LNCaP clone FGC (cell line): ENCODE measurements around the gene SLC37A3.
A peak's percentile ranks its signal among the peaks of the same experiment; 100 is the strongest.

ENCODE experiments used
- DNase-seq: peaks from one replicate; pipeline ENCODE4 v3.0.0-alpha.2; 2011; ENCODE audit warnings: low read depth
- H3K4me3 ChIP-seq: 2 replicates; pipeline ENCODE4 v1.5.1; 2011; ENCODE audit warnings: mild to moderate bottlenecking, low read depth, low read length, control low read depth
- TF ChIP-seq, protein P1 (sequence below): IDR thresholded peaks from 2 replicates; pipeline ENCODE4 v1.5.1; 2012; ENCODE audit warnings: mild to moderate bottlenecking; ENCODE audit not compliant: control insufficient read depth, insufficient read depth; ENCODE audit errors: extremely low read depth

SLC37A3 gene

DNA sequence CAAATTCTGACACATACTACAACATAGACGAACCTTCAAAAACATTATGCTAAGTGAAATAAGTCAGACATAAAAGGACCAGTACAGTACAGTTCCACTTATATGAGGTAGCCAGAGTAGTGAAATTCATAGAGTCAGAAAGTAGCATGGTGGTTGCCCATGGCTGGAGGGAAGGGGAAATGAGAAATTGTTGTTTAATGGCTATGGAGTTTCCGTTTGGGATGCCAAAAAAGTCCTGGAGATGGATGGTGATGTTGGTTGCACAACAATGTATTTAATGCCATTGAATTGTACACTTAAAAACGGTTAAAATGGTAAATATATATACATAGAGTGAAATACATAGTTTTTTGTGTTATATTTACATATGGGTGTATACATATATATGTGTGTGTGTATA is 2.1 kb upstream of the SLC37A3 start:
- no peak overlapping the region for H3K4me3 ChIP-seq
- TF ChIP-seq, protein P1, sequence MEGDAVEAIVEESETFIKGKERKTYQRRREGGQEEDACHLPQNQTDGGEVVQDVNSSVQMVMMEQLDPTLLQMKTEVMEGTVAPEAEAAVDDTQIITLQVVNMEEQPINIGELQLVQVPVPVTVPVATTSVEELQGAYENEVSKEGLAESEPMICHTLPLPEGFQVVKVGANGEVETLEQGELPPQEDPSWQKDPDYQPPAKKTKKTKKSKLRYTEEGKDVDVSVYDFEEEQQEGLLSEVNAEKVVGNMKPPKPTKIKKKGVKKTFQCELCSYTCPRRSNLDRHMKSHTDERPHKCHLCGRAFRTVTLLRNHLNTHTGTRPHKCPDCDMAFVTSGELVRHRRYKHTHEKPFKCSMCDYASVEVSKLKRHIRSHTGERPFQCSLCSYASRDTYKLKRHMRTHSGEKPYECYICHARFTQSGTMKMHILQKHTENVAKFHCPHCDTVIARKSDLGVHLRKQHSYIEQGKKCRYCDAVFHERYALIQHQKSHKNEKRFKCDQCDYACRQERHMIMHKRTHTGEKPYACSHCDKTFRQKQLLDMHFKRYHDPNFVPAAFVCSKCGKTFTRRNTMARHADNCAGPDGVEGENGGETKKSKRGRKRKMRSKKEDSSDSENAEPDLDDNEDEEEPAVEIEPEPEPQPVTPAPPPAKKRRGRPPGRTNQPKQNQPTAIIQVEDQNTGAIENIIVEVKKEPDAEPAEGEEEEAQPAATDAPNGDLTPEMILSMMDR, result no peak
- no peak for DNase-seq

- TF ChIP-seq, protein P1, result no peak
- DNase-seq, result no peak
- peak overlapping the region; percentile 71 for H3K4me3 ChIP-seq
These were observed 491 bp upstream of the SLC37A3 start for GRCh38 chr7:140398821-140399220.

DNA sequence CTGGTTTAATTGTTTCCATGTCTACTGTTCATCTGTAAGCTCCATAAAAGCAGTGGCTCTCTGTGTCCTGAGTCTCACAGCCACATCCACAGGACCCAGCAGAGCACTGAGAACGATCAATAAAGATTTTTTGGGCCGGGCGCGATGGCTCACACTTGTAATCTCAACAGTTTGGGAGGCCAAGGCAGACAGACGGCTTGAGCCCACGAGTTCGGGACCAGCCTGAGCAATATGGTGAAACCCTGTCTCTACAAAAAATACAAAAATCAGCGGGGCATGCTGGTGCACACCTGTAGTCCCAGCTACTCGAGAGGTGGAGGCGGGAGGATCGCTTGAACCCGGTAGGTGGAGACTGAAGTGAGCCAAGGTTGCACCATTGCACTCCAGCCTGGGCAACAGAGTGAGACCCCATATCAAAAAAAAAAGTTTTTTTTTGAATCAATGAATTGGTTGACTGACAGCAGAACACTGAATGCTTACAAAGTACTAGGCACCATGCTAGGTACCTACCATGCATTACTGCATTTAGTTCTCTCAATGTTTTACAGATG is 4.5 kb downstream of the SLC37A3 start:
- no peak overlapping the region for H3K4me3 ChIP-seq
- no peak for DNase-seq
- TF ChIP-seq, protein P1, result no peak

GRCh38 chr7:140391634-140392033 is 6.7 kb downstream of the SLC37A3 start:
- no peak overlapping the region for H3K4me3 ChIP-seq
- no peak for DNase-seq
- TF ChIP-seq, protein P1, result no peak

DNA sequence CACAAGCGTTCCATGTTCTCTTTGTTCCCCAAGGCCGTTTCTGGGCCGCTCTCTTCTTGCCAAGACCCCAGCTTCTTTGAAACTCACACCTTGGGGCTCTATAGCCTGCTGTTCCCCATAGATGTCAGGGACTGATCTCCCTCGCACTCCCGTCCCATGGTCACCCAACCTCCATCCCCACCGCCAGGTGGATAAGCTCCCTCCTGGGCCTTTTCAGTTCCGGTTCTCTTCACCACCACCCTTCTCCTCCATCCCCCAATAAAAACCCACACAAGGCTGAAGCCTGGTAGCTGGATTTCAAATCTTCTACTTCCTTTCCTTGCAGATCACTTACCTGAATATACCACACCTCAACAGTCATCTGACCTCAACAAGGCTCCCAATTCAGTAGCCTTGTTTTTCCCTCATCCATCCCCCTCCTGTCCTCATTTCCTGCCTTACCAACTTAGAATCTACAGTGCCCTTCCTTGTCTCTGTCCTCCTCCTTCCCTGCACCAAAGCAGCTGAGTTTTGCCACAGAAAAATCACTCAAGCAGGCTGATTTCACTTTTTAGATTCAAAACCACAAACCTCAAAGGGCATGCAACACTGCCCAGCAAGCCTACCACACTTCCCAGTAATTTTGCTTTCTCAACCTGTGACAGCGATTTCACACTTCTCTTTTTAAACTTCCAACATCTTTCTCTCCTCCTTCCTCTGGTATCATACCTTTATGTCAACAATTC is 7.7 kb downstream of the SLC37A3 start:
- no peak overlapping the region for H3K4me3 ChIP-seq
- TF ChIP-seq, protein P1, result no peak
- DNase-seq, result no peak

DNA sequence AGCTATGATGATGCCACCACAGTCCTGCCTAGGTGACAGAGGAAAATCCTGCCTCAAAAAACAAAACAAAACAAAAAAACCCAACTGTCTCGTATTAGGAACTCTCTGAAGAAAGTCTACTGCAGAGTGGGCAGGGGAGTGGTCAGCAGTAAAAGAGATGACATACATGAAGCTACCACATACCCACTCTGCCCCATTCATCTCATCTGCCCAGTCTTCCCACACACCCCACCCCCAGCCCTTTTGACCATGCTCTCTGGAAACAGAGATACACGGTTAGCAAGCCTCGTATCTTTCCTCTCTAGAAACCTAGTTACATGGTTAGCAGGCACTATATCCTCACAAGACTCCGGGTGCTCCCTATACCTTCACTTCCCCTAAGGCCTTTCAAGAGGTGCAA is 8.3 kb downstream of the SLC37A3 start:
- DNase-seq, result no peak
- TF ChIP-seq, protein P1, result no peak
- no peak overlapping the region for H3K4me3 ChIP-seq

GRCh38 chr7:140389445-140389844 is 8.9 kb downstream of the SLC37A3 start:
- TF ChIP-seq, protein P1, result no peak
- no peak for DNase-seq
- H3K4me3 ChIP-seq, result no peak overlapping the region
